ENCODE data around the gene SLC17A3.

The SLC17A3 gene

GRCh38 chr6:25889877-25890853 lies 16.1 kb upstream of the SLC17A3 start:
- no peak for DNase-seq

GRCh38 chr6:25888626-25889025 lies 14.6 kb upstream of the SLC17A3 start:
- DNase-seq = no peak

DNA sequence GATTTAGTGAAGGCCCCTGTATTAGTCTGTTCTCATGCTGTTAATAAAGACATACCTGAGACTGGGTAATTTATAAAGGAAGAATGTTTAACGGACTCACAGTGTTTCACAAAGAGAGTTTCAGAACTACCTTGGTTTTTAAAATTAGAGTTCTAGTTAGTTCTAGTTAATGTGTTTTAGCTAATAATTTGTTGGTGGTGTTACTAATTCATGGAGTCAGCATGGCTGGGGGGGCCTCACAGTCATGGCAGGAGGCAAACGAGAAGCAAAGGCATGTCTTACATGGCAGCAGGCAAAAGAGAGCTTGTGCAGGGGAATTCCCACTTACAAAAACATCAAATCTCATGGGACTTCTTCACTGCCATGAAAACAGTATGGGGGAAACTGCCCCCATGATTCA lies 12.0 kb upstream of the SLC17A3 start:
- DNase-seq = no peak

- no peak for DNase-seq
These were observed 9.9 kb upstream of the SLC17A3 start for GRCh38 chr6:25883991-25884390.

- DNase-seq = no peak
These were observed 9.5 kb upstream of the SLC17A3 start for GRCh38 chr6:25883536-25883935.

- DNase-seq = peak; percentile 36
These were observed 8.0 kb upstream of the SLC17A3 start for GRCh38 chr6:25882051-25882496.

- DNase-seq = no peak
These were observed 6.6 kb upstream of the SLC17A3 start for GRCh38 chr6:25880601-25881000.

- no peak for DNase-seq
These were observed 4.8 kb upstream of the SLC17A3 start for GRCh38 chr6:25878721-25879322.

GRCh38 chr6:25875926-25876602 lies 2.0 kb upstream of the SLC17A3 start:
- no peak for DNase-seq

DNA sequence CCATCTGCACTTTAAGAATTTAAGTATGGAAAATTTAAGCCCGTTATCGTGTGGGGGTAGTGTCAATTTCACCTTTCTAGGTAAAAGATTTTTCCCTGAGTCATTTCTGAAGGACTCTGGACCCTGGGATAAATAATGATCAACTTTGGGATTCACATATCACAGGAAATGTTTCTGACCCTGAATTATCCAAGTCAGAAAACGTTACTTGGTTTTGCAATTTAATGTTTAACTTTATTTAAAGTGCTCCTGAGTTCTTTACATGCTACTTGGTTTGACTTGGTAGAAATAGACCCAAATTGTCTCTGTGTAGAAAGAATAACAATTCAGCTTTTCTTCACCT lies 1.5 kb upstream of the SLC17A3 start:
- DNase-seq = no peak

- no peak for DNase-seq
These were observed 949 bp upstream of the SLC17A3 start for GRCh38 chr6:25874822-25875562.

DNA sequence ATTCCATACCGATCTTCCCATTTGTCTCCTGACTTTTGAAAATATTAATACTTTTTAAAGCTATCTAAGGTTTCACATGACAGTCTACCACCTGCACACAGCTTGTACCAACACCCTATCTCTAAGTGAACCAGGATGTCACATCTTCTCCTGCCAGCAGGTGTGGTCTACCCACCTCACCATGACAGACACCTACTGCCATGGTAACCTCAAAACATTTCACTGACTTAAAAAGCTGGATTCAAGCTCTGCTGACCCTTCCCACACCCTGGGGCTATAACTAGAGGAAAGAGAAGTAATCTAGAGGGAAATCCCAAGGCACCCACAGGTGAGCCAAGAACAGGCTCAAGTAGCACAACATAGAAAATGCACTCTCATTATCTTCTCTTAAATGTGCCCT lies 1.2 kb downstream of the SLC17A3 start:
- DNase-seq = peak; percentile 19

GRCh38 chr6:25869840-25870239 lies 4.2 kb downstream of the SLC17A3 start:
- no peak for DNase-seq

- DNase-seq = no peak
These were observed 5.4 kb downstream of the SLC17A3 start for GRCh38 chr6:25868436-25869183.

- no peak for DNase-seq
These were observed 8.0 kb downstream of the SLC17A3 start for GRCh38 chr6:25866011-25866410.

GRCh38 chr6:25863360-25863759 lies 10.7 kb downstream of the SLC17A3 start:
- DNase-seq = no peak

GRCh38 chr6:25862199-25862598 lies 11.8 kb downstream of the SLC17A3 start:
- no peak for DNase-seq

DNA sequence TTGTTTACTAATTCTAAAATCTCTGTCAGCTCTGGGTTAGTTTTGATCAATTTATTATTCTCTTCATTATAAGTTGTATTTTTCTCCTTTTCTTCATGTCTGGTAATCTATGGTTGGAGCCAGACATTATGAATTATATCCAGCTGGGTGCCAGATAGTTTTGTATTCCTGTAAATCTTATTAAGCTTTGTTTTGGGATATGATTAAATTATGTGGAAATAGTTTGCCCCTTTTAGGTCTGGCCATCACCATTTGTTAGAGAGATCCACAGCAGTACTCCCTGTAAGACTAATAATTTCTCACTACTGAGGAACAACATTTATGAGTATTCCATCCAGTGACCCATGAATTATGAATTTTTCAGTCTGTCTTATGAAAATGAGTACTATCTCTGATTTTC lies 21.3 kb downstream of the SLC17A3 start:
- no peak for DNase-seq

GRCh38 chr6:25851961-25852360 lies 22.1 kb downstream of the SLC17A3 start:
- no peak for DNase-seq

DNA sequence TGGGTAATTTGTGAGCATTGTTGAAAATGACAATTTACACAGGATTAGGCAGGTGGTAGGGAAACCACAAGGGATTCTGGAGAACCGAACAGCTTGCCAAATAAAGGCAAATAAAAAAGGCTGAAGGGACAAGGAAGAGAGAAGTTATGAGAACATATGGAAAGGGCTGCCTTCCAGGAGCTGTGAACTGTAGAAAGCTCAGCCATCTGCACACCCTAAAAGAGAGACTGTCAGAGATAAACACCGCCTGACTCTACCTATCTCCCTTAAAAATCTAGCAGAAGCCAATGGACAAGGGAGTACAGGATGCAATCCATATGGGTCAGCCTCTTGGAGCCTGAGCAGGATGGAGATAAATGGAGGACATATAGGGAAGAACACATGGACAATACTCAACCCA lies 29.5 kb downstream of the SLC17A3 start:
- DNase-seq = no peak

DNA sequence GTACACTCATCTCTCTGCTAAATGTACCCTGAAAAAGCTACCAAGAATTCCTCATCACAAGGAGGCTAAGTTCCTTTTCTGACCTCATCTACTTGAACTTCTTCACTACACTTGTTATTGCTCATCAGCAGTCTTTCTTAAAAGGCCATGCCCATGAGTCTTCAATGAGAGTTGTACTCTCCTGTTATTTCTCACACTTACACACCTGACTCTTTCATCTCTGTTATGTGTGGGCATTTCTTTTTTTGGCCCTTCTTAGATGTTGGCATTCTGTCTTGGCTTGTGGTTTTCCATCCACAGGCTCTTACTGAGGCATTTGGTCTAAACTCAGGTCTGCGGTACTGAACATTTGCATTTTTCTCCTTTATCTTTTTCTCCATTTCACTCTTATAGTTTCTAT lies 31.5 kb downstream of the SLC17A3 start:
- DNase-seq = no peak
